ENCODE measurements around the gene SENP1.

- TF ChIP-seq, protein P1, sequence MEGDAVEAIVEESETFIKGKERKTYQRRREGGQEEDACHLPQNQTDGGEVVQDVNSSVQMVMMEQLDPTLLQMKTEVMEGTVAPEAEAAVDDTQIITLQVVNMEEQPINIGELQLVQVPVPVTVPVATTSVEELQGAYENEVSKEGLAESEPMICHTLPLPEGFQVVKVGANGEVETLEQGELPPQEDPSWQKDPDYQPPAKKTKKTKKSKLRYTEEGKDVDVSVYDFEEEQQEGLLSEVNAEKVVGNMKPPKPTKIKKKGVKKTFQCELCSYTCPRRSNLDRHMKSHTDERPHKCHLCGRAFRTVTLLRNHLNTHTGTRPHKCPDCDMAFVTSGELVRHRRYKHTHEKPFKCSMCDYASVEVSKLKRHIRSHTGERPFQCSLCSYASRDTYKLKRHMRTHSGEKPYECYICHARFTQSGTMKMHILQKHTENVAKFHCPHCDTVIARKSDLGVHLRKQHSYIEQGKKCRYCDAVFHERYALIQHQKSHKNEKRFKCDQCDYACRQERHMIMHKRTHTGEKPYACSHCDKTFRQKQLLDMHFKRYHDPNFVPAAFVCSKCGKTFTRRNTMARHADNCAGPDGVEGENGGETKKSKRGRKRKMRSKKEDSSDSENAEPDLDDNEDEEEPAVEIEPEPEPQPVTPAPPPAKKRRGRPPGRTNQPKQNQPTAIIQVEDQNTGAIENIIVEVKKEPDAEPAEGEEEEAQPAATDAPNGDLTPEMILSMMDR (conservative IDR thresholded peaks at IDR 0.05; ENCODE audit: low read depth in 2 of 2), result no peak
- no peak for TF ChIP-seq EZH2phosphoT487 (IDR thresholded peaks at IDR 0.05; ENCODE audit: unreplicated experiment)
- TF ChIP-seq NANOG (IDR thresholded peaks at IDR 0.05; ENCODE audit: borderline replicate concordance), result no peak
- TF ChIP-seq EZH2 (IDR thresholded peaks at IDR 0.05; ENCODE audit: low read depth, unreplicated experiment), result no peak
- TF ChIP-seq POLR2AphosphoS5 (IDR thresholded peaks at IDR 0.05; ENCODE audit: low read depth), result no peak
These were observed 35.1 kb downstream of the SENP1 start for GRCh38 chr12:48070731-48071130.
